Body of pancreas (tissue), 4 donors: ENCODE results near the gene ZNF670.

Experiments
- POLR2A ChIP-seq, 3 donors: fragments of 450-650 bp; IDR thresholded peaks; one replicate each; pipeline ENCODE4 v1.6.1; 2016; ENCODE audit warnings: antibody characterized with exemption in 3 of 3, mild to moderate bottlenecking in 2 of 3
- TF ChIP-seq, protein P1 (sequence below), 7 experiments: fragments of 450-650 bp in 4 of 7; fragments of 200-600 bp in 3 of 7; sonication (generic) in 3 of 7; IDR thresholded peaks; one replicate each; pipeline ENCODE4 v1.5.1; 2016 to 2019; ENCODE audit warnings: antibody characterized with exemption in 7 of 7

DNA sequence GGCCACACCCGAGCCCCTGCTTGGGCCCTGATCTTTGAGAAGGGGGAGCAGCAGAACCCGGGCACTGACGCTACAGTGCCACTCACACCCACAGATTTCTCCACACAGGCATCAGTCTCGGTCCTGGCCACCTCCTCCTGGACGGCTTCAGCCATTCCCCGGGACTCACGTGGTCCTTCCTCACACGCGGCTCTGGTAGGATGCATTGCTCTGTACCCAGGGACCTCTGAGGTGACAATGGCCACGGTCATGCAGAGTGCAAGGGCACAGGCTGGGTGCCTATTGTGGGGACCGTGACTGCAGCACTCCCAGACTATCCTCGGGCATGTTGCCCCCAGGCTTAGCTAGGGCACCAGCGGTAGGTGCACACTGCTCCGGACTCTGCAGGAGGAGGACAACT, 11.8 kb upstream of the ZNF670 start:
- TF ChIP-seq, protein P1, sequence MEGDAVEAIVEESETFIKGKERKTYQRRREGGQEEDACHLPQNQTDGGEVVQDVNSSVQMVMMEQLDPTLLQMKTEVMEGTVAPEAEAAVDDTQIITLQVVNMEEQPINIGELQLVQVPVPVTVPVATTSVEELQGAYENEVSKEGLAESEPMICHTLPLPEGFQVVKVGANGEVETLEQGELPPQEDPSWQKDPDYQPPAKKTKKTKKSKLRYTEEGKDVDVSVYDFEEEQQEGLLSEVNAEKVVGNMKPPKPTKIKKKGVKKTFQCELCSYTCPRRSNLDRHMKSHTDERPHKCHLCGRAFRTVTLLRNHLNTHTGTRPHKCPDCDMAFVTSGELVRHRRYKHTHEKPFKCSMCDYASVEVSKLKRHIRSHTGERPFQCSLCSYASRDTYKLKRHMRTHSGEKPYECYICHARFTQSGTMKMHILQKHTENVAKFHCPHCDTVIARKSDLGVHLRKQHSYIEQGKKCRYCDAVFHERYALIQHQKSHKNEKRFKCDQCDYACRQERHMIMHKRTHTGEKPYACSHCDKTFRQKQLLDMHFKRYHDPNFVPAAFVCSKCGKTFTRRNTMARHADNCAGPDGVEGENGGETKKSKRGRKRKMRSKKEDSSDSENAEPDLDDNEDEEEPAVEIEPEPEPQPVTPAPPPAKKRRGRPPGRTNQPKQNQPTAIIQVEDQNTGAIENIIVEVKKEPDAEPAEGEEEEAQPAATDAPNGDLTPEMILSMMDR (IDR thresholded peaks at IDR 0.05) = no peak
- TF ChIP-seq POLR2A (IDR thresholded peaks at IDR 0.05) = no peak
